Lower lobe of right lung (tissue), 2 donors: ENCODE results near the gene SLC38A1. TPM values are rescaled to one million over a fixed set of nuclear protein-coding genes. Genes with fewer than 3 reads are reported as not detected.

Experiments
- ATAC-seq, 2 donors: fragments of 200-7000 bp; cut with Tn5 transposase; one replicate each; pipeline ENCODE4 v1.9.1; 2020 to 2022; ENCODE audit warnings: mild to moderate bottlenecking in 2 of 2, moderate library complexity in 2 of 2
- DNase-seq: peaks from one replicate; pipeline ENCODE4 v3.0.0-alpha.2; 2020
- H3K27ac ChIP-seq: fragments of 200-600 bp; one replicate; pipeline ENCODE4 v1.8.0; 2022
- H3K27me3 ChIP-seq: fragments of 200-600 bp; one replicate; pipeline ENCODE4 v1.8.0; 2022; ENCODE audit warnings: low read depth
- H3K36me3 ChIP-seq: fragments of 200-600 bp; one replicate; pipeline ENCODE4 v1.8.0; 2022; ENCODE audit warnings: mild to moderate bottlenecking
- H3K4me1 ChIP-seq: fragments of 200-600 bp; one replicate; pipeline ENCODE4 v1.8.0; 2022
- H3K4me3 ChIP-seq: fragments of 200-600 bp; one replicate; pipeline ENCODE4 v1.8.0; 2022; ENCODE audit warnings: mild to moderate bottlenecking
- H3K9me3 ChIP-seq: fragments of 200-600 bp; one replicate; pipeline ENCODE4 v1.8.0; 2022
- intact Hi-C: fragments of 100-400 bp; cut with DNase I; formaldehyde crosslinking; loops from one replicate; pipeline ENCODE4 v1.11.0; 2022
- total RNA-seq: library from RNA; stranded (reverse); fragmentation: NEBNext Ultra II Directional; extraction: Animal tissue kit (Norgen Biotek cat#: 25700); gene quantifications from one replicate; pipeline ENCODE4 v1.2.1, GENCODE V29; 2021
- TF ChIP-seq, protein P1 (sequence below): fragments of 200-600 bp; IDR thresholded peaks from one replicate; pipeline ENCODE4 v1.8.0; 2022; ENCODE audit warnings: antibody characterized with exemption, mild to moderate bottlenecking
- donor health status: DM: no; HTN: yes; CAD: no; lungs with severe emphysema.

Gene SLC38A1
- total RNA-seq, 1 donor from 2014 or later, result 45.8 TPM

DNA sequence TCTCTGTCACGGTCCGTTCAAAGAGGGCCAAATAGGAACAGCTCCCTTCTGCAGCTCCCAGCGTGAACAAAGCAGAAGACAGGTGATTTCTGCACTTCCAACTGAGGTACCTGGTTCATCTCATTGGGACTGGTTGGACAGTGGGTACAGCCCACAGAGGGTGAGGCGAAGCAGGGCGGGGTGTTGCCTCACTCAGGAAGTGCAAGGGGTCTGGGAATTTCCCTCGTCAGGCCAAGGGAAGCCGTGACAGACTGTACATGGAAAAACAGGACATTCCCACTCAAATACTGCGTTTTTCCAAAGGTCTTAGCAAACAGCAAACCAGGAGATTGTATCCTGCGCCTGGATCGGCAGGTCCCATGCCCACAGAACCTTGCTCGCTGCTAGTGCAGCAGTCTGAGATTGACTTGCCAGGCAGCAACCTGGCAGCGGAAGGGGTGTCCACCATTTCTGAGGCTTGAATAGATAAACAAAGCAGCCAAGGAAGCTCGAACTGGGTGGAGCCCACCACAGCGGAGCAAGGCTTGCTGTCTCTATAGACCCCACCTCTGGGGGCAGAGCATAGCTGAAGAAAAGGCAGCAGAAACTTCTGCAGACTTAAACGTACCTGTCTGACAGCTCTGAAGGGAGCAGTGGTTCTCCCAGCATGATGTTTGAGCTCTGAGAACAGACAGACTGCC, 22.7 kb downstream of the SLC38A1 start:
- Histone ChIP-seq H3K4me1 (no peaks in the 10 kb centered on the region), H3K27ac (no peak overlapping the region), H3K9me3 (no peaks in the 10 kb centered on the region), H3K36me3 (no peaks in the 10 kb centered on the region), H3K27me3 (no peaks in the 10 kb centered on the region), H3K4me3 (no peak overlapping the region)
- DNase-seq (no peak), ATAC-seq (no peak)
- TF ChIP-seq, protein P1, sequence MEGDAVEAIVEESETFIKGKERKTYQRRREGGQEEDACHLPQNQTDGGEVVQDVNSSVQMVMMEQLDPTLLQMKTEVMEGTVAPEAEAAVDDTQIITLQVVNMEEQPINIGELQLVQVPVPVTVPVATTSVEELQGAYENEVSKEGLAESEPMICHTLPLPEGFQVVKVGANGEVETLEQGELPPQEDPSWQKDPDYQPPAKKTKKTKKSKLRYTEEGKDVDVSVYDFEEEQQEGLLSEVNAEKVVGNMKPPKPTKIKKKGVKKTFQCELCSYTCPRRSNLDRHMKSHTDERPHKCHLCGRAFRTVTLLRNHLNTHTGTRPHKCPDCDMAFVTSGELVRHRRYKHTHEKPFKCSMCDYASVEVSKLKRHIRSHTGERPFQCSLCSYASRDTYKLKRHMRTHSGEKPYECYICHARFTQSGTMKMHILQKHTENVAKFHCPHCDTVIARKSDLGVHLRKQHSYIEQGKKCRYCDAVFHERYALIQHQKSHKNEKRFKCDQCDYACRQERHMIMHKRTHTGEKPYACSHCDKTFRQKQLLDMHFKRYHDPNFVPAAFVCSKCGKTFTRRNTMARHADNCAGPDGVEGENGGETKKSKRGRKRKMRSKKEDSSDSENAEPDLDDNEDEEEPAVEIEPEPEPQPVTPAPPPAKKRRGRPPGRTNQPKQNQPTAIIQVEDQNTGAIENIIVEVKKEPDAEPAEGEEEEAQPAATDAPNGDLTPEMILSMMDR, result no peak
- intact Hi-C loops, result no loop called here

DNA sequence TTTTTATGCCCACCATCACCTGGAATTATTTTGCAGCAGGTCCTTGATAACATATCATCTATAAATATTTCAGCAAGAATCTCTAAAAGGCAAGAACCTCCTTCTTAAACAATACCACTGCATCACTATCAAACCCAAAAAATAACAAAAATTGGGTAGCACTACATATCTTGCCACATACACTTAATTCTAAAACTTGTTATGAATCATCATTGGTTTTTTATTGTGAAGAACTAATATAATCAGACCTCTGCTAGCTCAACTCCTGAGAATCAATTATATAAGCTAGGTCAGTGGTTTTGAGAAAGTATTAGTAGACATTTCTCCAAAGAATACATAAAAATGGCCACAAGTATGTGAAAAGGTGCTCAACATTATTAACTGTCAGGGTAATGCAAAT, 23.8 kb downstream of the SLC38A1 start:
- Histone ChIP-seq H3K27ac (no peak overlapping the region), H3K36me3 (peaks cover 4% of the 10 kb centered on the region), H3K4me3 (no peak overlapping the region), H3K9me3 (no peaks in the 10 kb centered on the region), H3K27me3 (no peaks in the 10 kb centered on the region), H3K4me1 (no peaks in the 10 kb centered on the region)
- intact Hi-C loops, result no loop called here
- TF ChIP-seq, protein P1, result no peak
- ATAC-seq, result no peak
- DNase-seq, result no peak

DNA sequence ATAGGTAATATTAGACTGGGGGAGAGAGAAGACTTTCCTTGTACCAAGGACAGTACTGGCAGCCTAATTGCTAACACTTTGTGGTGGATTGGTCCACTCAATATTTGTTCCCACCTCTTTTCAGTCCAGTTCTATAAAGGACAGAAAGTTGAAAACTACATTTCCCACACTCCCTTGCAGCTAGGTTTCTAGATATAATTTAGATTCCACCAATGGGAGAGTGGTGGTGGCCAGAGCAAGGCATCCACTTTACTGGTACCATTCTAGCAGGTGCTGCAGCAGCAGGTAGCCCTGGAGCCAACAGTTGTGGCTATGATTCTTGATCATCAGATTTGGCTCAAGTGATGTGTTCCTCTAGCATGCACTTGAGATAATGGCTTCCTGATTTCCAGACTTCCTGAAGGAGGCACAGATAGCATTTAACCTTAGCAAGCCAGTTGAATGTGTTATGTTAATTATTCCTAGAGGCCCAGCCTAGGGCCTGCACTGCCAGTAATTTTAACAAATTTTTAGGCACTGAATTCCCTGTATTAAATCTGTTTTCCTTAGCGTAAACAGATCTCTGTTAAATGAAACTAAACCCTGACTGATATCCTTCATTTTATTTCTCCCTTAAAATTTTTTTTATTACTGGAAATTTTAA, 24.4 kb downstream of the SLC38A1 start:
- Histone ChIP-seq H3K4me3 (no peak overlapping the region), H3K9me3 (no peaks in the 10 kb centered on the region), H3K27ac (no peak overlapping the region), H3K27me3 (no peaks in the 10 kb centered on the region), H3K4me1 (no peaks in the 10 kb centered on the region), H3K36me3 (peaks cover 10% of the 10 kb centered on the region)
- TF ChIP-seq, protein P1, result no peak
- intact Hi-C loops, result no loop called here
- DNase-seq (no peak), ATAC-seq (no peak)

- no peak for DNase-seq
- intact Hi-C loops, result no loop called here
- no peaks in the 10 kb centered on the region for H3K27me3 ChIP-seq
- H3K36me3 ChIP-seq, result peaks cover 13% of the 10 kb centered on the region
- no peaks in the 10 kb centered on the region for H3K4me1 ChIP-seq
- no peak for ATAC-seq
- TF ChIP-seq, protein P1, result no peak
- no peaks in the 10 kb centered on the region for H3K9me3 ChIP-seq
- no peak overlapping the region for H3K4me3 ChIP-seq
- no peak overlapping the region for H3K27ac ChIP-seq
Measured at GRCh38 chr12:46242569-46242968, 26.3 kb downstream of the SLC38A1 start.

- ATAC-seq (no peak), DNase-seq (no peak)
- no peak overlapping the region for H3K27ac ChIP-seq
- intact Hi-C loops, result no loop called here
- no peak overlapping the region for H3K4me3 ChIP-seq
- TF ChIP-seq, protein P1, result no peak
- peaks cover 13% of the 10 kb centered on the region for H3K36me3 ChIP-seq
- no peaks in the 10 kb centered on the region for H3K9me3 ChIP-seq
- H3K4me1 ChIP-seq, result no peaks in the 10 kb centered on the region
- H3K27me3 ChIP-seq, result no peaks in the 10 kb centered on the region
Measured at GRCh38 chr12:46240436-46240835, 28.4 kb downstream of the SLC38A1 start.
